NCI-H1694 treated with DMSO at 0.1 percent for 48 hours (cell line): ENCODE measurements around the gene AKAP10.
"Not testable (repeated sequence)": the region's sequence is repeated elsewhere in the genome, so short reads cannot be mapped to it uniquely, and the experiment has no call there.

ENCODE experiments used
- DNase-seq: peaks from one replicate; lab custom pipeline; 2025; lab: John Stamatoyannopoulos, UW

The AKAP10 gene

DNA sequence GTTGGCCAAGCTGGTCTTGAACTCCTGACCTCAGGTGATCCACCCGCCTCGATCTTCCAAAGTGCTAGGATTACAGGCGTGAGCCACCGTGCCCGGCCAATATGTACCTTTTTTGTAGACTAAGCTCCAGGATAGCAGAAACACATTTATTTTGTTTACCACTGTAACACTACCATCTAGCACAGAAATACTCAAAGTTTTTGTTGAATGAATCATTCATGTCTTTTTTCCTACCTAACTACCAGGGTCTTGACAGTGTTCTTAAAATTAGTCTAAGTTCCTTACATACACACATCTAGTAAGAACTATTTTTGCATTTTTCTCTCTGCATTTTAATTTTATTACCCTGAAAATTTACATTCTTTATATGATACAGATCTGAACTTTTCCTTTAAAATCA lies 44.4 kb downstream of the AKAP10 start:
- DNase-seq: no peak

DNA sequence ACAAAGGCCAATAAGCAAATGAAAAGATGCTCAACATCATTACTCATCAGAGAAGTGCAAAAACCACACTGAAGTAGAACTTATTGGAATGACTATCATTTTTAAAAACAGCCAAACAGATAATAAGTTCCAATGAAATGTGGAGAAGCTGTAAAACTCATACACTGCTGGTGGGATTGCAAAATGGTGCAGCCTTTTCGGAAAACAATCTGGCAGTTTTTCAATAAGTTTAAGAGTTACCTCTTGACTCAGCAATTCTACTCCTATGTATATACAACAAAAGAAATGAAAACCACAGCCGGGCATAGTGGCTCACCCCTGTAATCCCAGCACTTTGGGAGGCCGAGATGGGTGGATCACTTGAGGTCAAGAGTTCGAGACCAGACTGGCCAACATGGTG lies 49.3 kb downstream of the AKAP10 start:
- DNase-seq: no peak

DNA sequence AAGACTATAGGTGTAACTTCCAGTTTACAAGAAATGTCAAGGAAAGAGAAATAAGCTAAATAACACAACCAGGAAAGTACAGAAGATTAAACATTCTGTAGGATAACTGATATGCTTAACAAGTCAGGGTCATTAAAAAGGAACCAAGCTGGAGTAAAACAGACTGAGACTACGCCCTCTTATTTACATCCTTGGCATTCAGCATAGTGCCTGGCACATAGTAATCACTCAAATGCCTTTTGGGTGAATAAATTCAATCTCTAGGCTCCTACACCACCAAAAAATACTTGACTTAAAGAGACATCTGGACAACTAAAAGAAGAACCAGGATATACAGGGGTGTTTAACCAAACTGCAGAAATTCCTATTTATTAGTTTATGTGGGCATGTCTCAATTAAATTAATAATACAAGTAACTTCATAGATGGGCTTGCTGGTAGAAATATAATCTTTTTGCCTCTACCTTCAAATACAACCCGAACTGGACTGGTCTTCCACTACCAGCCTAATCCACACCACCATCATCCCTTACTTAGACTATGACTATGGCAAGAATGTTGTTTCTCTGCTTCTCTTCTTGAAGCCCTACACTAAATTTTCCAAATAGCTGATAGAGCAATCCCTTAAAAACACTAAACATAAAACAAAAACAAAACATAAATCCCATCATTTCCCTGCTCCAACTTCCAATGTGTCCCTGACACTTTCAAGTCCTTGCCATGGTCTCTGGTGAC lies 62.2 kb downstream of the AKAP10 start:
- DNase-seq: no peak

DNA sequence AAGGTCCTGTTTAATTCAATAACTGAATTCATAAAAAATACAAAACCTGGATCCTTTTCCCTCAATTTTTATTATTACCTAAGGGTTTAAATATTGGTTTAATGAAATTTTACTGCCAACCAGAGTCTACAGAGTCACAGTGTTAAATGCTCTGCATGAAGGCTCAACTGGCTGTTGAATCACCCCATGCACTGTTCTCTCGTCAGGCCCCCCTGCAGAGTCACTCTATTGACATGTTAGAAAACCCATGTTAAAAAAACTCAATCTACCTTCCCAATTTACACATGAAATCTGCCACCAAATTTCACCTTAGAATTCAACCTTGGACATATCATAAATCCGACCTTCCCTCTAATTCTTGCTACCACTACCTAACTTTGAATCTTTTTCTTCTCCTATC lies 66.6 kb downstream of the AKAP10 start:
- no peak for DNase-seq

DNA sequence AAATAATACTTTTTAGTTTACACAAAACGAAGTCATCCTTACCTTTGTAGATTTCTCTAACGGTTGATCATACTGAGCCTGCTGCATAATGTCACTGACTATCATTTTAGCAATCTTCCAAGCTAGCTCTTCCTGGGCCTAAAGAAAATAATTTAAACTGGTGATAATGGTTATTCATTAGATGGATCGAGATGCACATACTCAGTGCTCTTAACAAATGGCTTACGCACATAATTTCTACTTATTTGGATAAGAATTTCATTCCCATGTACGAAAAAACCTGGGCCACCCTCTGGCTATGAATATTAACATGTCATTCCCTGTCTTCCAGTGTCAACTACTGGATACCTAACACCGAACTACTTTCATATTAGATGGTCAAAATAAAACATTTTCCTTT lies 68.5 kb downstream of the AKAP10 start:
- no peak for DNase-seq

DNA sequence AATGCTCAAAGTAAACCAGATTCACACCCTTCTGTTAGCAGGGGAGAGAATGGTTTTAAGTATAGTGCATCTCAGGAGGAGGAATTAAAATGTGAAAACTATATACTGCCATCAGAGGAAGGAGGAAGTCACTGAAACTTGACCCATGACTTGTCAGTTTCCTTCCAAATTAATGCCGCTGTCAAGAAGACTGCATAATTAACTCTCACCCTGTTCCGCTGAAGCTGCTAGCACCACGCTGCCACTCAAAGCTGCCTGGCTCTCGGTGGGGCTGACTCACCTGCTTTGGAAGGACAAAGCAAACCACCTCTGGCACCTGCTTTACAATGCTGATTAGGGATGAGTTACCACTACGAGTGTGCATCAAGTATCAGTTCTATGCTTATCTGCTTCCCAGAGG lies 72.1 kb downstream of the AKAP10 start:
- DNase-seq: no peak

DNA sequence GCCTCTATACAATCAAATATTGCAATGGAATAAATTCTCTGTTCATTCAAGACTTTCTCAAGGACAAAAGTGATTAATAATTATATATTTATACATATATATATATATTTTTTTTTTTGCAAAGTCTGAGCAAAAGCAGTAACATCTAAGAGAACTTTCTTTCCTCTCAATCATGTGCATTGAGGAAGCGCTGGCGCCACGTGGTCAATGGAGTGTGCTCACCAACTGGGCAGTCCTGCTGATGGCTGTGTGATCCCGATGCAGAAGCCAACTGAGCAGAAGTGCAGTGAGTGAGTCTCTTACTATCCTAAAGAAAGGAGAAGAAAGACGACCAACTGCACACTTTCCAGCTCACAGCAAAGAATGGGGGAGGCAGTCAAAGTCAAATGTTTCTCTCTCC lies 72.7 kb downstream of the AKAP10 start:
- no peak for DNase-seq

- no peak for DNase-seq
Observed at GRCh38 chr17:19904412-19904811, 73.2 kb downstream of the AKAP10 start.

DNA sequence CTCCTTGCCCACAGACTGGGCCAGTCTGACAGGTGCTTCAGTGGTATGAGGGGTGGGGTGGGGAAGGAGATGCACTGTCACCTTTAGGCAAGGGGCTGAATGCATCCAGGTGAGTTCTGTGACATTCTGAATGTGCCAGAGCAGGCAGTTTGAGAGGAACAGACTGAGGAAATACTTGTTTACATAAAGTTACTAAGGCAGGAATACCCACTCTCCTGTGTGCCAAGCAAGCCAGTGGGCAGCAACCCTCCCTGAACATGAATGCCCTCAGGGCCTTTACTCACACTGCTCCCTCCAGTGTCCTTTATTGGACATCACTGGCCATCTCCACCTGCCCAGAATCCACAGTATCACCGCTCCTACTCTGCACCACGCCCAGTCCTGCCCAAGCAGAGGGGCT lies 76.8 kb downstream of the AKAP10 start:
- DNase-seq: no peak

- no peak for DNase-seq
Observed at GRCh38 chr17:19897903-19898302, 79.7 kb downstream of the AKAP10 start.

DNA sequence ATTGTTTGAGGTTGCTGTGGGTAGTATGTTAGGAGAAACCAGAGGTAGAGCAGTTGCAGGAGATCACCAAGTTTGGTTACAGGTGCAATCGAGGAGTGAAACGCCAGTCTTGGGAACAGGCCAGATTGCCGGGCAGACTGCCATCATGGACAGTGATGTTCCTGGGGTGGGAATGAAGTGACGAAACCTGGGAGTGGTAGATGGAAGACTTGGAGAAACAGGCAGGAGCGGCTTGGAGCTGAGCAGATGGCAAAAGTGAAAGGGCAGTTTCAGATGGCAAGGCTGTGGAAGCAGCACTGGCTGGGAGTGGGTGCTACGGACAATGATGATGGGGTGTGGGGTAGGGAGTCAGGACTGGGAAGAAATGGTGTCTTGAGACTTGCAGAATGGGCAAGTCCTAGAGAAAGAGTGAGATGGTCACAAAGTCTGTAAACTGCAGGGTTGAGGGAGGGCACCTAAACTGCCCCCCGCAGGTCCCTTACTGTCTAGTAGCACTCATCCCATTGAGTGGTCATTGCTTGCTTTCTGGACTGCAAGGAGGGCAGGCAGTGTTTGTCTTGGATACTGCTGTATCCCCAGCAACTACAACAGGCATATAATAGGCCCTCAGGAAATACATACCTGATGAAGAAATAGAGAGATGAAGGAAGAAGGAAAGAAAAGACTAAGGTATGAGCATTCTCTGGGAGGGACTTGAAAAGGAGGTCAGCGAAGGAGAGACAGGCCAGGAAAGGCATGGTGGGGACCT lies 80.4 kb downstream of the AKAP10 start:
- DNase-seq: no peak

DNA sequence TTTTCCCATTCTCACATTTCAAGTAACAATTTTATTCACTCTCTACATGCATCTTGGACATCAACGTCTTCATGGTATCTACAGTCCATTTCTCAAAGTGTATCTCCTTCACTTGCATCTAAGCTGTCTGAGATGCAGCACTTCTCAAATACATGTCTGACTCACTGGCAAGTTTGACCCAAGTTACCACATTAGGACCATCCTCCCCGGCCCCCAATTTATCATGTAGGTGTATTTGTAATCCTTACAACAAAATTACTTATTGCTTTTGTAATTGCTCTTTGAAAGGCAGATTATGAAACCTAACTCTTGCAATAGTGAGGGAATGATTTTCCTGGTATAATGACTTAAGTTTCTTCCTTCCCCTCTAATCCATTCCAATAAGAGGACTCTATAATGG lies 80.9 kb downstream of the AKAP10 start:
- DNase-seq: no peak

- not testable (repeated sequence) for DNase-seq
Observed at GRCh38 chr17:19890554-19890953, 87.1 kb downstream of the AKAP10 start.

DNA sequence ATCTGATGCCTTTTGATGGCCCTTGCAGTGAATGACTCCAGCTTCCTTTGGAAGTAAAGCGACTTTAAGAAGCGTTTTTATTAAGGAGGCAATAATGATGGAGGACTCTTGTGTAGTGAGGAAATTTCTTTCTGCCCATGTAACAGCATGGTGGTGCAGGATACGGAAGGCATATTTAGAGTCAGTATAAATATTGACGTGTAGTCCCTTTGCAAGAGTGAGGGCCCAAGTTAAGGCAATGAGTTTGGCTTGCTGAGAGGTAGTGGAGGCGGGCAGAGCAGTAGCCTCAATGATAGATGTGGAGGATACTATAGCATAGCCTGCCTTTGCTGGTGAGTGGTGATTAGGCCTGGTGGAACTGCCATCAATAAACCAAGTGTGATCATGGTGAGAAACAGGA lies 87.6 kb downstream of the AKAP10 start:
- not testable (repeated sequence) for DNase-seq

GRCh38 chr17:19886116-19886515 lies 91.5 kb downstream of the AKAP10 start:
- DNase-seq: no peak

- no peak for DNase-seq
Observed at GRCh38 chr17:19883537-19884215, 94.0 kb downstream of the AKAP10 start.

DNA sequence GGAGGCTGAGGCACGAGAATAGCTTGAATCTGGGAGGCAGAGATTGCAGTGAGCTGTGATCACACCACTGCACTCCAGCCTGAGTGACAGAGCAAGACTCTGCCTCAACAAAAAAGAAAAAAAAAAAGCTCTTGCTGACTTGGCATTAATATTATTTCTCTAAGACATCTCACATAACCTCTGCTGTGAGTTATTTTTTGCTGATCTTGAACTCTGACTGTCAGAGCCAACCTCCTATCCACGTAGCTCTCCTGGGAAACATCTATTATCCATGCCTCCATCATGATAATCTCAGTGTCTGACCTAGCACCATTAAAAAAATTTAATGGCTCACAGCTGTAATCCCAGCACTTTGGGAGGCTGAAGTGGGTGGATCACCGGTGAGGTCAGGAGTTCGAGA lies 97.2 kb downstream of the AKAP10 start:
- DNase-seq: no peak

DNA sequence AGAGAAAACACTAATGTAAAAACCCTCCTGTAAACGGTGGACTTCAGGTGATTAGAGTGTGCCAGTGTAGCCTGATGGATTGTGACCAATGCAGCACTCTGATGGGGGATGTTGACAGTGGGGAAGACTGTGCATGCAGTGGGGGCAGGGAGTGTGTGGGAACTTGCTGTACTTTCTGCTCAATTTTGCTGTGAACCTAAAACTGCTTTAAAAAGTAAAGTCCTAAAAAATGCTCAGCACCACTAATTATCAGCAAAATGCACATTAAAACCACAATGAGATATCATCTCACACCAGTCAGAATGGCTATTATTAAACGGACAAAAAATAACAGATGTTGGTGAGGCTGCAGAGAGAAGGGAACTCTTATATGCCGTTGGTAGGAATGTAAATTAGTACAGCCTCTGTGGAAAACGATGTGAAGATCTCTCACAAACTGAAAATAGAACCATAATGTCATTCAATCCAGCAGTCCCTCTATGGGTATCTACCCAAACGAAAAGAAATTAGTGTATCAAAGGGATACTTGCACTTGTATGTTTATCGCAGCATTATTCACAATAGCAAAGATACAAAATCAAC lies 100.2 kb downstream of the AKAP10 start:
- DNase-seq: no peak

GRCh38 chr17:19876529-19877161 lies 101.0 kb downstream of the AKAP10 start:
- no peak for DNase-seq

DNA sequence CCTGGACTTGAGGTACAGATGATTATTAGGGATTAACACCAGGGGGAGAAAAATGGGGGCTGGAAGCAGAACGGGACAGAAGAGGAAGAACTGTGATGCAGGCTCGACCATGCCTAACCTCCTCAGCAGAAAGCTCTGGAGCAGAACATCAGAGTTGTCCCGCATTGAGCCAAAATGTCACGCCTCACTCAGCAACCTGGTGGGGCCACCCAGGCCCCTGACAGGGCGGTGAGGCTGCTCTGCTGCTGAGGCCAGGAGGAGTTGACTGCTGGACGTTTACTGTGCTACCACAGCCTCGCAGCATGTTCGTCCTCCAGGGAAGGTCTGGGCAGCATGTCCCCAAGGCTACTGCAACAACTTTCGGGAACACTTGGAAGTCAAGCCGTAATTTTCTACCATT lies 103.4 kb downstream of the AKAP10 start:
- no peak for DNase-seq

DNA sequence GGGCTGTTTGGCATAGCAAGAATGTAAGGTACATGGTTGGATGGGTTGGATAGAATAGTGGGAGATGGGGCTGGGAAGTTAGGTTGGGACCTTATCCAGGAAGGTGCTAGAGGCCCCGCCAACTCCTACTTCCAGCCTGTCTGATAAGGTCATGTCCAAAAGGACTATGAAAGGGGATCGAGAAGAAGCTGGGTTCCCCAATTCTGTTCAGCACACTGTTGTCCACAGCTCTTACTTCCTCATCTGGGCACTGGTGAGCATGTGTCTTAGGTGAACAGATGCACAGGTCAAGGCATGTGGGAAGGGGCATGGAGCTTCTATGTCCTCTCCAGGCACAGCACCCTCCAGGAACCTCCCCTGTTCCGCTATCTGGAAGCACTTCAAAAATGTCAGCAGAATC lies 104.3 kb downstream of the AKAP10 start:
- DNase-seq: no peak

DNA sequence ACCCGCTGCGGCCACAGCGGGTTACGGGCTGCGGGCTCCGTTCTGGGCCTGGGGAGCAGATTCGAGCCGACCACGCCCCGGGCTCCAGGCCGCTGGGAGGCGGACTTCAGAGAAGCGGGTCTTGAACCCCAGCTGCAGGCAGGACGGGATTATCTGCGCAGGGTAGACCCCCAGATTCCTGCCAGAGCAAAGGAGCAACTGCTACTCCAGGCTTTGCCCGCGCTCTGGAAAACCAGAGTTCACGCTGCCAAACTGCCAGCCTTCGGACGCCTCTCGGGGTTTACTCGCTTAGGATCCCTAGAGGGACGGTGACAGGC lies 109.6 kb downstream of the AKAP10 start:
- no peak for DNase-seq
